GM10248 (cell line): Measurements from ENCODE around the gene TNNT2.

Experiments
- CTCF ChIA-PET: fragments of 300-600 bp; sonication (Branson Sonifier 250); formaldehyde crosslinking; extraction: SDS; loops from one replicate; lab custom pipeline; 2021; ENCODE audit warnings: antibody characterized with exemption; lab: Yijun Ruan, JAX
- POLR2A ChIA-PET: fragments of 350-650 bp; sonication (Branson Sonifier 250); formaldehyde crosslinking; extraction: SDS; loops from one replicate; lab custom pipeline; 2020; ENCODE audit warnings: antibody characterized with exemption; lab: Yijun Ruan, JAX
- DNase-seq: peaks from one replicate; pipeline ENCODE4 v3.0.0; 2012; ENCODE audit errors: extremely low spot score
- TF ChIP-seq, protein P1 (sequence below): IDR thresholded peaks from 2 replicates; pipeline ENCODE4 v1.5.1; 2012; ENCODE audit warnings: mild to moderate bottlenecking, low read depth; ENCODE audit errors: extremely low read depth, missing control alignments, control extremely low read depth

Gene TNNT2

DNA sequence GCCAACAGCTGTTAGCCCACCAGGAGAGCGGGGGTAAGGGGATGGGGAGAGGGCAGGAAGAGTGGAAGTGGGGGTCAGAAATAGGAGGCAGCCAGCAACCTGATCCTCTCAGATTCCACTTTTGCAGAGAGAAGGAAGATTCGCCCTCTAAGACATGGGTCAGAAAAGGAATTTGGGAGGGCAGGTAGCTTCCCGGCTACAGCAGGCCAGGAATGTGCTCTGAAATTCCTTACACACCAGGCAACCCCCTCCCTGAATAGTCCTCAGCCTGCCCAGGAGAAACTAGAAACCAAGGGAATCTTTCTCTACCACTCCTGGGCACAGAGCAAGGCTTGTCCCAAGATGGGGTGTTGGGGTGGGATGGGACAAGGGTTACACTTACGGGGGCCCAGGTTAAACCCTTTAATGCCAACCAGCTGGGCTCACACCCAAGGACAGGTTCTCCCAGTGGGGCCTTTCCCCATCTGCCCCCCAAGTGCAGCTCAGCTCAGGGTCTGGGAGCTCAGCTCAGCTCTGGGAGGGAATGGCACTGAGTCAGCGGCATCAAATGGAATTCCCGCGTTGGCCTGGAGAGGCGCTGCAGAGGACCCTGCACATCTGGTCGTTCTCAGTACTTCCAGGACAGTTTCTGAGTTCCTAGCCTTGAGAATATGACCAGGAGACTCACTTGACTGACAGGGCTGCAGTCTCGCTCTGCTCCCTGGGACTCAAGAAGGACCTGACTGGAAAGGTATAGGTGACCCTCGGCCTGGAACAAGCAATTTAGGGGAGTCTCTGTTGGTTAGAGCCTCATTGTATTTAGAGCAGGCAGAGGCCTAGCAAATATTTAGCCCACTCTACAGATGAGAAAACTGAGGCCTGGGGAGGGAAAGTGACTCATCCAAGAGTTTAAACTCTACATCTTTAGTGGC lies 761 bp downstream of the TNNT2 start:
- ChIA-PET POLR2A (no interaction called here), CTCF (interaction anchor here (0.9 to 3.2 kb wide), 7 partner anchors 8 to 59 kb away, joined by 3 to 18 read pairs (median 3); no protein-coding TSS in a partner anchor)
- peak; percentile 72 for DNase-seq
- TF ChIP-seq, protein P1, sequence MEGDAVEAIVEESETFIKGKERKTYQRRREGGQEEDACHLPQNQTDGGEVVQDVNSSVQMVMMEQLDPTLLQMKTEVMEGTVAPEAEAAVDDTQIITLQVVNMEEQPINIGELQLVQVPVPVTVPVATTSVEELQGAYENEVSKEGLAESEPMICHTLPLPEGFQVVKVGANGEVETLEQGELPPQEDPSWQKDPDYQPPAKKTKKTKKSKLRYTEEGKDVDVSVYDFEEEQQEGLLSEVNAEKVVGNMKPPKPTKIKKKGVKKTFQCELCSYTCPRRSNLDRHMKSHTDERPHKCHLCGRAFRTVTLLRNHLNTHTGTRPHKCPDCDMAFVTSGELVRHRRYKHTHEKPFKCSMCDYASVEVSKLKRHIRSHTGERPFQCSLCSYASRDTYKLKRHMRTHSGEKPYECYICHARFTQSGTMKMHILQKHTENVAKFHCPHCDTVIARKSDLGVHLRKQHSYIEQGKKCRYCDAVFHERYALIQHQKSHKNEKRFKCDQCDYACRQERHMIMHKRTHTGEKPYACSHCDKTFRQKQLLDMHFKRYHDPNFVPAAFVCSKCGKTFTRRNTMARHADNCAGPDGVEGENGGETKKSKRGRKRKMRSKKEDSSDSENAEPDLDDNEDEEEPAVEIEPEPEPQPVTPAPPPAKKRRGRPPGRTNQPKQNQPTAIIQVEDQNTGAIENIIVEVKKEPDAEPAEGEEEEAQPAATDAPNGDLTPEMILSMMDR: peak; percentile 25

DNA sequence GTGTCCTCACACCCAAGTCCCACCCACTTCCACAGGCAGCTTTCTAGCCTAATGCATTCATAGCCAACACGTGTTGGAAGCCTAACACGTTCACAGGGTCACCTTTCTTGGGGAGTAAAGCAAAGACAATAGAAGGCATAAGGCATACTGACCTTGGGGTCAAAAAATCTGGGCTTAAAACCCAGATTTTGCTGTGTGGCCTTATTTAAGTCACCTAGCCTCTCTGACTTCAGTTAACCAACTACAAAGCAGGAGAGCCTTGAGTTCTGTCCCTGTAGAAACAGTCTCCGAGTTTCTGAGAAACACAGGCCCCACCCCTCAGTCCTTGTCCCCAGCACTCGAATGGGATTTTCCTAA lies 1.4 kb downstream of the TNNT2 start:
- TF ChIP-seq, protein P1: no peak
- ChIA-PET POLR2A (no interaction called here), CTCF (interaction anchor here (0.9 to 3.2 kb wide), 6 partner anchors 9 to 59 kb away, joined by 3 to 18 read pairs (median 3); no protein-coding TSS in a partner anchor)
- no peak for DNase-seq

- DNase-seq: no peak
- ChIA-PET POLR2A (no interaction called here), CTCF (interaction anchor here (0.9 to 3.2 kb wide), 4 partner anchors 9 to 27 kb away, joined by 3 to 18 read pairs (median 10); no protein-coding TSS in a partner anchor)
- TF ChIP-seq, protein P1: no peak
Measured at GRCh38 chr1:201375169-201375568, 2.3 kb downstream of the TNNT2 start.

- ChIA-PET POLR2A (no interaction called here), CTCF (interaction anchor here (1.1 to 3.2 kb wide), 2 partner anchors 11 to 13 kb away, joined by 4 to 18 read pairs; no protein-coding TSS in a partner anchor)
- DNase-seq: no peak
- TF ChIP-seq, protein P1: no peak
Measured at GRCh38 chr1:201374364-201374763, 3.1 kb downstream of the TNNT2 start.

DNA sequence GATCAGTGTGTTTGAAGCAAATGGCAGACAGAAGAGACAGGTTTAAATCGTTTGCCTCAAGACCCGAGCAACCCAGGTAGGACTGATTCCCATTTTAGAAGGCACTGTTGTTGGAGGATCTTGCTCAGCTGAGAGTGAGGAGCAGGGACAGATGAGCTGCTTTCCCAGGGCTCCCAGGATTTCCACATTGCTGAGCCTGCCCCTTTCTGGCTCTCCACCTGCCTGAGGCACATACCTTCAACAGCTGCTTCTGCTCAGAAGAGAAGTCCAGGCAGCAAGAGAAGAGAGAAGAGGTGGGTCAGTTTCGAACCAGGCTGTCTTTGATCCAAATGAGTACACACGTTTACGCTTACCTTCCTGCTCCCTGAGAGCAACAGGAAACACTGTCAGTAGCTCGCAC lies 5.7 kb downstream of the TNNT2 start:
- TF ChIP-seq, protein P1: no peak
- ChIA-PET POLR2A (no interaction called here), CTCF (interaction anchor here (1.1 to 2.1 kb wide), 4 partner anchors 10 to 142 kb away, joined by 3 to 10 read pairs (median 3); no protein-coding TSS in a partner anchor)
- no peak for DNase-seq

DNA sequence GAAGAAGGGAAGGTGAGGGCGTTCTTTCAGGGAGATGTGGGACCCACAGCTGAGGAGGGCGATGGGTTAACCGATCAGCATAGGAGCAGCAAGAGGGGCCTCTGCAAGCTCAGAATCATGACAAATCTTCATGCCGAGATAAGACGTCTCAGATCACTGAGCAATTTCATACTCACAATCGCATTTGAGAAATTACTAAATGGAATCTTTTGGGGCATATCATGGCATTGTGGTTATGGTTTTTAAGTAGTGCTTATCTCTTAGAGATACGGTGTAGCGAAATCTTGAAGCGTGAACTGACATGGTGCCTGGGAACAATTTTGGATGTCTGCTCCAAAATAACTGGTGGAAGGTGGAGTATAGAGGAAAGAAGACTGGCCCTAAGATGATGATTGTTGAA lies 6.2 kb downstream of the TNNT2 start:
- TF ChIP-seq, protein P1: no peak
- ChIA-PET CTCF (interaction anchor here (1.0 to 2.1 kb wide), 4 partner anchors 8 to 142 kb away, joined by 3 to 10 read pairs (median 3); no protein-coding TSS in a partner anchor), POLR2A (no interaction called here)
- DNase-seq: no peak
